GM21360 (cell line): ENCODE results near the gene KIF5B.

Experiments used
- ATAC-seq: cut with Tn5 transposase; IDR thresholded peaks from one replicate; pipeline ENCODE4 v1.9.1; 2021; ENCODE audit warnings: mild to moderate bottlenecking, moderate library complexity; ENCODE audit not compliant: unreplicated experiment

The KIF5B gene

DNA sequence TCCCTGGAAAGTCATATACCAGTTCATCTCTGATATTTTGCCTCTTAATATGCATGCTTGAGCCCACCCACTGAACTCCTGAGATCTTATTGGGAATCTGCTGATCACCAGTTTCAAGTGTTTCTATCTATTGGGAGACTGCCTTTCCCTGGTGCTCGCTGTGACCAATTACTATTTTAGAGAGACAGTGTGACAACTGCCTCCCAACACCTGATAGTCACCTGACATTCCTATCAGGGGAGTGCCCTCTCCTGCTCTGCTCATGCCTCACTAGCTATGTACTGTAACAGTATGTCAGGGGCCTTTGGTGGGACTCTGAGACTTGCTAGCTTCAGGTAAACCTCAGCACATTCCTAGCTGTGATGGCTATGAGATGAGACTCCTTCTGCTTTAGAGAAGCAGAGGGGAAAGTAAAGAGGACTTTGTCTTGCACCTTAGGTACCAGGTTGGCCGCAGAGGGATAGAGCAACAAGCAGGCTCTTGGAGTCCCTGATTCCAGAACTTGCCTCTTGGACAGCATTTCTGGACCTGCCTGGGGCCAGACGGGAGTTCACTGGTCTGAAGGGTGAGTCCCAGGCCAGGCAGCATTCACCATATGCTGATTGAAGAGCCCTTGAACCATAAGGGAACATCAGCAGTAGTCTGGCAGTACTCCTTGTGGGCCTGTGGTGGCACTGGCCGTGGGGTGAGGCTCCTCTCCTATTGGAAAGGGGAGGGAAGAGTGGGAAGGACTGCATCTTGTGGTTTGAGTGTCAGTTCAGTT is 93.2 kb downstream of the KIF5B start:
- no peak for ATAC-seq

DNA sequence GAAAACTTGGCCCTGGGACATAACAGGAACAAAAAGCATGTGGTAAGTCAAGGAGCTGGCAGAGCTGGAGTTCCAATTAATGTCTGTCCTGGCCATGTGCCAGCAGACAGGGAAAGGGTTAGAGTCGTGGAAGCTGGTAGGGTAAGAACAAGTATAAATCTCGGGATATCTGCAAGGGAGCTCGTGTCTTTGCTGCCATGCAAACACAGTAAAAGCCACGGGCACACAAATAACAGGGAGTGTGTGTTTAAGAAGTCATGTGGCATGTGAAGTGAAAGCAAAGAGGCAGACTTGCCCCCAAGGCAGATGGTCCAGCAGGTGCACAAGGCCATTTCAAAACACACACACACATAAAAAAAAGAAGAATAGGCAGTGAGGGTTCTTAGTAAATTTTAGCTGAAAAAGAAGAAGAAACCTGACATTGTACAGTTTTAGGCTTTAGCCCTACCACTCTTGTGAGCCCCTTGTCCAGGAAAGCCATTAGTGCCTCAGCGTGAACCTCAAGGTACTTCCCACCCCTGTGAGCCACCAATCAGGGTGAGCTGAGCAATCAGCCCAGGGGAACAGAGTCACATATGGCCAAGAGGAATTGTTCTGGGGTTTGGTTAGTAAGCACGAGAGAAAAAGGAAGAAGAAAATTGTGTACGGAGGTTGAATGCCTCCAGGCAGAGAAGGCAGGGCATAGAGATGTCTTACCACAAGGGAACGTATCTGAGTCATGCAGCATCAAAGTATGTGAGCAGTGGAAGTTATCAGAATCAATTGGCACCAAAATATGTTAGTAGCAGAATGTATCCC is 94.7 kb downstream of the KIF5B start:
- ATAC-seq, result no peak

DNA sequence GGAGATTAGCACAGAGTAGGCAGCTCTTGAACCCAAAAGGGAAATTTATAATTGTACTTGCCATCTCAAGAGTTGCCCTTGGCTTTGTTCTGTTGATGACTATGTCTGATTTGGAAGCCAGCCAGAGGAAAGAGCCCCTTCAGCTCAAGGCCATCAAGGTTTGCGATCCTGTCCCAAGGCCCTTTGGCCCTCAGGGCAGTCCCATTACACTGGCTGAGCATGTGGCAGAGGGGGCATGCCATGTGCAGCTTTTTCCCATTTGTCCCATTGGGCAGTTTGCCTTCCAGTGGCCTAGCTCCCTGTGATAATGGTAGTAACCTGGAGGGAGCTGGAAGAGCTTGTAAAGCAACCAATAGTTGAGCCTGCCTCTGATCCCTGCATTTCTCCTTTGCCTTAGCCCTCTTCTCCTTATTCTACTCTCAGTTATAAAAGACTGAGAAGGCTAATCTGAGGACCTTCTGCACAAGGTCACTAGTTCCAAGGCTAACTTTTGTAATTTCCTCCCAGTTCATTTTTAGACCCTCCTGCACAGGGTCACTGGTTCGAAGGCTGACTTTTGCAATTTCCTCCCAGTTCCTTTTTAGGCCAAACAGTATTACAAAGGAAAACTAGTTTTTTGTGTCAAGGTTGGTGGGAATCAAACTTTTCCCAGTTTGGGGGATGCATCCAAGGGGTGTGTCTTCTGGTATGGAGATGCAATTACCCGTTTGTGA is 96.6 kb downstream of the KIF5B start:
- ATAC-seq, result no peak
